Activated gamma-delta T cell treated with anti-CD3 and anti-CD28 coated beads, Interleukin-2, amount 50 U/mL, for 16 hours (primary cell): ENCODE measurements around the gene MKRN1.
A peak's percentile ranks its signal among the peaks of the same experiment; 100 is the strongest.
"Not testable (repeated sequence)": the region's sequence is repeated elsewhere in the genome, so short reads cannot be mapped to it uniquely, and the experiment has no call there.

Source experiments
- DNase-seq: peaks from one replicate; pipeline ENCODE4 v3.0.0-alpha.2; 2020; ENCODE audit warnings: low read depth

Gene MKRN1

DNA sequence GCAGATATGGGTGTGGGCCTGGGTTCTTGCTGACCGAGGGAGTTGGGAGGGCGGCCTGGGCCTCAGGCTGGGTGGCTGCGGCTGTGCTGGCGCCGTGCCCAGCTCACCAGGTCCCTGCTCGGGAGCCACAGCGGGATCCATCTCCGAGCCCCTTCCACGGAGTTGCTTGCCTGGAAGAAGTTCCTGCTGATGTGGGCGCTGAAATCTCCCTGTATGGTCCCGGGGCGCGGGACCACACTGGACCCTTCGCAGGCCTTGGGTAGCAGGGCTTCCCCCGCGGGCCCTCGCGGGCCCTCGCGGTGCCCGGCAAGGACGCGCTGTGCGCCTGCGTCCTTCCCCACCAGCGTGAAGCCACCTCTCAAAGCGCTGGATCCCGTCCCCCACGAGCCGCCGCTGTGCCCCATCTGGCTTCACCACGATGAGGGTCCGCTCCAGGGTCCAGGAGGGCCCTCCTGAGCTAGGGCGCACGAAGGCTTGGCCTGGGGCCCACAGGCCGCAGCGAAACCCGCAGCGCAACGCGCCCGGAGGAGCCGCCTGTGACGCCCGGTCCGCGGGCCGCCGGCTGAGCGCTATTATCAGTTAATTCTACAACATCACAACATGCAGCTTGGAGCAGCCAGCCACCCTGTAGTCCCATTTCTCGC, 43.9 kb downstream of the MKRN1 start:
- no peak for DNase-seq

DNA sequence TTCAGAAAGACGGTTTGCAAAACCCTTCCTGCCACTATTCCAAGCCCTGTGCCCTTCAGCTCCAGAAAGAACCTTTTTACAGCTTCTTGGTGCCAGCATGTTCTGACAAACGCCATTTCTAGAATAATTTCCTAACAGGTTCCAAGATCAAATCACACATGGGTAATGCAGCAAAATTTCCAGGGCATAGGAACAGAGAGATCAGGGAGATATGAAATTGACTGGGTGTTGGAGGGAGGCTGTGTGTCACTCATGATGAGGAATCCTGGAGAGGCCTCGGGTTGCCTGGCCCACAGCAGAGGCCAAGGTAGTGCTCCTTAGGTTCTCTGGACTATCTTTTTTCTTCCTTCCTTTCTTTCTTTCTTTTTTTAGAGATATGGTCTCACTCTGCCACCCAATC, 45.9 kb downstream of the MKRN1 start:
- DNase-seq: no peak

GRCh38 chr7:140426130-140426529, 53.2 kb downstream of the MKRN1 start:
- no peak for DNase-seq

- DNase-seq: no peak
Observed at GRCh38 chr7:140425718-140426117, 53.6 kb downstream of the MKRN1 start.

DNA sequence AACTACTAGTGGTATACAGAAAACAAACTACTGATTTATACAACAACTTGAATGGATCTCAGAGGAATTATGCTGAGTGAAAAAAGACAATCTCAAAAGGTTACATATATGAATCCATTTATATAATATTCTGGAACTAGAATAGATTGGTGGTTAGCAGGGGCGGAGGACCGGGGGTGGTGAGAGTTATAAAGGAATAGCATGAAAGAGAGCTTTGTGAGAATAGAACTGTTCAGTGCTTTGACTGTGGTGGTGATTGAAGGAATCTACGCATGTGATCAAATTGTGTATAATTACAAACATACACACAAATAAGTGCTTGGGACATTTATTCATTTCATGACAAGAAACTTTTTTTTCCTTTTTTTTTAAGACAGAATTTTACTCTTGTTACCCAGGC, 55.8 kb downstream of the MKRN1 start:
- no peak for DNase-seq

DNA sequence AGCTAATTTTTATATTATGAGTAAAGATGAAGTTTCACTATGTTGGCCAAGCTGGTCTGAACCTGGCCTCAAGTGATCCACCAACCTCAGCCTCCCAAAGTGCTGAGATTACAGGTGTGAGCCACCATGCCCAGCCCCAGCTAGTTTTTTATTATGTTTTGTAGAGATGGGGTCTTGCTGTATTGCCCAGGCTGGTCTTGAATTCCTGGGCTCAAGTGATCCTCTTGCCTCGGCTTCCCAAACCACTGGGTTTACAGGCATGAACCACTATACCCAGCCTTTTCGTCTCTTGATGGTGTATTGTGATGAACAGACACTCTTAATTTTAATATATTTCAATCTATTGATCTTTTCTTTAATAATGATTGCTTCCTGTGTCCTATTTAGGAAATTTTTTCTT, 57.8 kb downstream of the MKRN1 start:
- no peak for DNase-seq

DNA sequence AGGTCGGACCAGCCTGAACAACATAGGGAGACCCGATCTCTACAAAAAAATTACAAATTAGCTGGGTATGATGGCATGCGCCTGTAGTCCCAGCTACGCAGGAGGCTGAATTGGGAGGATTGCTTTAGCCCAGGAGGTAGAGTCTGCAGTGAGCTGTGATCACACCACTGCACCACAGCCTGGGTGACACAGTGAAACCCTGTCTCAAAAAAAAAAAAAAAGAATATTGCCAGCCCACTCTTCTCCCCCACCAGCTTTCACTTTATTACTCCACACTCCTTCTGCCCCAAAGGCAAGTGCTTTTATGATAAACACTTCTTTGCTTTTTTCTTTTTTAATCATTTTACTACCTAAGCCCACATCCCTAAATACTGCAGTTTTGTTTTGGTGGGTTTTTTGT, 60.7 kb downstream of the MKRN1 start:
- DNase-seq: no peak

DNA sequence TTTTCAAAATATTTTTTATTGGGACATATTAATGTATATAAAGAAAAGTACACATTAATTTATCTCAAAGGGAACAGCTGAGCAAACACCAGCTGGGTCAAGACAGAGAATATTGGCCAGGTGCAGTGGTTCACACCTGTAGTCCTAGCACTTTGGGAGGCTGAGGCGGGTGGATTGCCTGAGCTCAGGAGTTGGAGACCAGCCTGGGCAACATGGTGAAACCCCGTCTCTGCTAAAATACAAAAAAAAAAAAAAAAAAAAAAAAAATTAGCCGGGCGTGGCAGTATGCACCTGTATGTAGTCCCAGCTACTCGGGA, 61.2 kb downstream of the MKRN1 start:
- not testable (repeated sequence) for DNase-seq

DNA sequence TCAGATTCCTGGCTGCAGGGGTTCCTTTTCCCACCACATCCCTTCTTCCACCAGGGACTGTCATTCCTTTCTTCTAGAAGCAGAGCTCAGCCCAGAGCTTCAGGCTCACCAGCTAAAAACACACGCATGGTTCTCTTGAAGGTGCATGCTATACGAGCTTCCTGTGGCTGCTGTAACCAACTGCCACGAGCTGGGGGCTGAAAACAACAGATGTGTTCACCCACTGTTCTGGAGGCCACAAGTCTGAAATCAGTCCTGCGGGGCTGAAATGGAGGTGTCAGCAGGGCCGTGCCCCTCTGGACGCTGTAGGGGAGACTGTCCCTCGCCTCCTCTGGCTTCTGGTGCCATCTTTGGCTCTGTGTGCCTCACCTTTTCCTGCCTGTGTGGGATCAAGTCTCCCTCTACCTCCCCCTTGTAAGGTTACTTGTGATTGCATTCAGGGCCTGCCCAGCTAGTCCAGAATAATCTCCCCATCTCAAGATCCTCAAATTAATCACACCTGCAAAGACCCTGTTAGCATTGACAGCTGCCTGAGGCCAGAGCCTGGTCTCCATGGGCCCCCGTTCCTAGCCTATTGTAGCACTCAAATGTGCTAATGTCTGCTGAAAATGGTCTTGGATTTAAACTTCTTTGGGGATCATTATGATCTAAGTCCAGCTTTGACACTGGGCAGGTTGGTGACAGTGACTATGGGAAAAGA, 61.7 kb downstream of the MKRN1 start:
- peak; percentile 2 for DNase-seq

- no peak for DNase-seq
Observed at GRCh38 chr7:140416560-140416959, 62.7 kb downstream of the MKRN1 start.

DNA sequence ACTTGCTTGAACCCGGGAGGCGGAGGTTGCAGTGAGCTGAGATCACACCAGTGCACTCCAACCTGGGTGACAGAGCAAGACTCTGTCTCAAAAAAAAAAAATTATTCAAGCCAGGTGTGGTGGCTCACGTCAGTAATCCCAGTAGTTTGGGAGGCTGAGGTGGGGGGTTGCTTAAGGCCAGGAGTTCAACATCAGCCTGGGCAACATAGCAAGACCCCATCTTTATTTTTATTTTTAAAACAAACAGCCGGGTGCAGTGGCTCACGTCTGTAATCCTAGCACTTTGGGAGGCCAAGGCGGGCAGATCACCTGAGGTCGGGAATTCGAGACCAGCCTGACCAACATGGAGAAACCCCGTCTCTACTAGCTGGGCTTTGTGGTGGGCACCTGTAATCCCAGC, 63.5 kb downstream of the MKRN1 start:
- DNase-seq: not testable (repeated sequence)

DNA sequence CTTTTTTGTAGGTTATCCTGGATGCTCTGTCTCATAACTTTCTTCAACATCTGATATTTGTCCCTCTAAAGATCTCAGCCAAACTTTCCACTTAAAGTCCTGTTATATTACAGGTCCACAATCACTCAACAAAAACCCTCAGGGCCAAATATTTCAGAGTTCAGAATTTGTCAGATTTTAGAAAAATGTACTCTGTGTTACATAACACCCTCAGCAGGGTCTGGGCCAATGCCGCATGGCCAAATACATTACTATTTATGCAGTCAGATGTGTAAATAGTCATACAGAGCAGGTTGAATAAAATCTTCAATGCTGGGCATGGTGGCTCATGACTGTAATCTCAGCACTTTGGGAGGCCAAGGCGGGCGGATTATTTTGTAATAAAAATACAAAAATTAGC, 63.9 kb downstream of the MKRN1 start:
- DNase-seq: no peak

DNA sequence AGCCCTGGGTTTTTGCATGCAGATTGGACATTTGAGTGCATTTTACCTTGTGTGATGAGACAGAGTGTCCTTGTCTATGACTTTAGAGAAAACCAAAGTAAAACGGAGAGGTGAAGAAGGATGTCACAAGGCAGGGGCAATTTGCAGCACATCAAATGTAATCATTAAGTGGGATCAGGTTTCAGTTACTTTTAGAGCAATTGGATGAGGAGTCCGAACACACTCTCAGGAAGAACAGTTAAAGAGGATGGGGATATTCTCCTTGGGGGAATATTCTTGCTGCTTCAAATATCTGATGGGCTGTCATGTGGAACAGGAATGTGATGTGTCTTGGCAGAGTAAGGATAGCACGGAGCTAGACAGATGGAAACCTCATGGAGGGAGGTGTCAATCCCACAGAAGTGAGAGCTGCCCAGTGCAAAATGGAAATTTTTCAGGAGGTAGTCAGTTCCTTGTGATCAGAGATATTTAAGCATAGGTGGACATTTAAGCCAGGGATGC, 74.7 kb downstream of the MKRN1 start:
- DNase-seq: no peak

DNA sequence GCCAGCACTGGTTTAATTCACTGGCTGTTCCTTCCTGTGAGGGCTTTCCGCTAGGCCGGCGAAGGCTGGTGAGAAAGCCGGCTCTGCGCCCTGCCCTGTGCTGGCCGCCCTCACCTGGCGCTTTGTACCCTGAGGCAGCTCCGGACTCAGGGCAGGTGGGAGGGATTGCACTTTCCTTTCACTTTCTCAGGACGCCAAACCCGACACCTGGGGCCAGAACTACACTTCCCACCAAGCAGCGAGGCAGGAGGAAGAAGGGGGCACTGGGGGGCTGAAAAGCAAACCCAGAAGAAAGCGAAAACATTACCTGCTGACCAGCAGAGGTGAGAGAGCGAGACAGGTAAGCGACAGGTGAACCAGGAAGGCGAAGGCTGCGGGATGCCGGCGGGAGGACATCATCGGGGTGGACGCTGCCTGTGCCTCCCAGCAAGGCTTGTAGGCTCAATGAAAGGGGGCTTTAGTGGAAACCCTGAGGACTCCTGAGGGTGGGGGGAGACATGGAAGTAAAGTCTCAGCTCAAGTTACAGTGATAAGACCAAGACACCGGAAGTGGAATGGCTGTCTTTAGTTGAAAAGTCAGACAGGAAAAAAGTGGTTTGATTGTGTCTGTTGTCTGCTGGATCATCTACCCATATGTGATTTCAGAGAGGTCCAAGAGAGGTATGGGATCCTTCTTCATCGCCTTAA, 75.3 kb downstream of the MKRN1 start, which contains the start of gene RAB19:
RAB19 (plus strand) TSS at position 181 of the 687 bp plus-strand sequence. CDS start 3,589 bp downstream, outside the sequence.
- peak; percentile 22 for DNase-seq
